NCI-H774 (cell line): ENCODE data around the gene GLIS1.

Source experiments
- DNase-seq: peaks from one replicate; lab custom pipeline; 2025; lab: John Stamatoyannopoulos, UW

Gene GLIS1

GRCh38 chr1:53718443-53718842 lies 20.5 kb downstream of the GLIS1 start:
- no peak for DNase-seq

- no peak for DNase-seq
Measured at GRCh38 chr1:53717025-53717804, 21.7 kb downstream of the GLIS1 start.

DNA sequence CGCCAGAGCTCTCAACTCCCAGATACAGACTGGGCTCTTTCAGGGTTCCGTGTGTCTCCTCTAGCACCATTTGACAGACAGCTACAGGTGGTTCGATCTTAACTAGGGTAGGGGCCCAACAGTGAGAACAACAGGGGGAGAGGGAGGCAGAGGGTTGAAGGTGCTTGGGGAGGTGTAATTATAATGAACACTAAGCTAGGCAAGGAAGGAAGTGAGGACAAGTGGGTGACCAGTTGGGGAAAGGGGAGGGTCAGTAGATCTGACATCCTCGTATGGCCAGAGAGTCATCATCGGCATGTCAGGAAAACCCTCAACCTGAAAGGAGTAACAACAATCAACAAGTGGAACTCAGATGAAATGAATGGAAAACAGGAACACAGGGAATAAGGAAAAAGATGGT lies 22.8 kb downstream of the GLIS1 start:
- no peak for DNase-seq

GRCh38 chr1:53715478-53715877 lies 23.5 kb downstream of the GLIS1 start:
- no peak for DNase-seq

DNA sequence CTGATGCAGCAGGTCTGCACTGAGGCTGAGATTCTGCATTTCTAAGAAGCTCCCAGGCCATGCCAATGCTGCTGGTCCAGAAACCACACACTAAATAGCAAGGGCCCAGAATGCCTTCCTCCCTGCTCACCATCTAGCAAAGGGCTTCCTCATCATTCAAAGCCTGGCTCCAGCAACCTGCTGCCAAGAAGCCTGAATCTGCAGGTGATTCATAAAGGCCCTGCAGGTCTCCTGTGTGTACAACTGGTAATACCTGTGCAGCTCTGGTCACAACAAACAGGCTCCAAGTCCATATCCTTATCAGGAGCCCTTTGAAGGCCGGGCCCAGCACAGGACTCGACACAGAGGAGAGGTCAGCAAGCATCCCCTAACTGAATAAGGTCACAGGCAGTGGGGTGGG lies 26.7 kb downstream of the GLIS1 start:
- no peak for DNase-seq

- no peak for DNase-seq
Measured at GRCh38 chr1:53710584-53710983, 28.4 kb downstream of the GLIS1 start.

DNA sequence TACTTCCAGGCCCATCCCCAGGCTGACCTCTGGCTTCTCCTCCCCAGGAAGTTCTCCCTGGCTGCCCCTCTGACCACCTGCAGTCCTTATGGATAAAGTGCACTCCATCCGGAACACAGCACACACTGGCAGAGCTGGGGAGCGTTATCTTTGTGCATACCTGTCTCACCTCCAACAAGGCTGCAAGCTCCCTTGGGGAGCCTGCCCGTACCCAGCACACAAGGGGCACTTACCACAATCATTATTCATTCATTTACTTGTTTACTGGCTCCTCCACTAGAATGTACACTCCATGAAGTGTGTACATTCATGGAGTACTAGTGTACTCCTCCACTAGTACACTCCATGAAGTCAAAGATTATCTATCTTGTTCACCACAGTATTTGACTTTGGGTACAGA lies 30.3 kb downstream of the GLIS1 start:
- no peak for DNase-seq

DNA sequence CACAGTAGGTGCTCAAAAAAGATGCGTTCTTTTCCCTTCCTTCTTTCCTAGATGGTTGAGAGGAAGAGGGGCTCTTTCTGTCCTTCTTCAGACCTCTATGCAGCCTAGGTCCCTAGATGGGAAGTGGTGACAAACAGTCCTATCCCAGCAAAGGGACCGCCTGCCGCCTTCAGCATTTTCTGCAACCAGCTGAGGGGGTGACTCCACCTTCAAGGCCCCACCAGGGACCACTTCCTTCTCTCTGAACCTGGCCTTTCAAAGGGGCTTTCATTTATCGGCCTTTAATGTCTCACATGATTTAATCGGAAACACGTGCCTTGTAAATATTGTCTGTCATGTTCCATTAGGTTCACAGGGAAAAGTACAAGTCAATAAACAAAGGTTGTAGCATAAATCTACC lies 32.6 kb downstream of the GLIS1 start:
- no peak for DNase-seq

GRCh38 chr1:53705446-53706096 lies 33.4 kb downstream of the GLIS1 start:
- DNase-seq: no peak

DNA sequence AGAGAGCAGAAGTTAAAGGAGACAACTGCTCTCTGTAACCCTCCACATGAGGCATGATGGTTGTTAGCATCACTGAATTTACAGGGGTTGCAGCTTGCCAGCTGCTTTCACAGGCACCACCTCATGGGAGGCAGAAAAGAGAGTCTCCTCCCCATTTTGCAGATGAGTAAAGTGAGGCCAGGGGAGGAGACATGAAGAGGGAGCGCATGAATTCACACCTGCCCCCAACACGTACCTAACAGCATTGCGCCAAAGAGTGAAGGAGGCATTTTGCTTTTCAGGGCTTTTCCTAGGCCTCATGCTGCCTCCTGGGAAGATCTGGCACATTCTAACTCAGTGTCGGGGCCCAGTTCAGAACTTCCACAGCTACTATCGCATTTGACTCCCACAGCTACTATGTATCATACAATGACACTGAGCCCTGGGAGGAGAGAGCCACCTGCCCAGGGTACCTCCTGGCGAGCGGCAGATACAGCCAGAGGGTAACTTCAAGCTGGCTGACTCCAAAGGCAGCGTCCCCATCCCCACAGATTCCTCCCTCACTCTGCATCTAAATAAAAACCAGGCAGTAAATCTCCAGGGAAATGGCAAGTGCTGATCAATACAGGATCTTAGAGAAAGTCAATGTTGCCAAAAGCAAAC lies 34.0 kb downstream of the GLIS1 start:
- no peak for DNase-seq

DNA sequence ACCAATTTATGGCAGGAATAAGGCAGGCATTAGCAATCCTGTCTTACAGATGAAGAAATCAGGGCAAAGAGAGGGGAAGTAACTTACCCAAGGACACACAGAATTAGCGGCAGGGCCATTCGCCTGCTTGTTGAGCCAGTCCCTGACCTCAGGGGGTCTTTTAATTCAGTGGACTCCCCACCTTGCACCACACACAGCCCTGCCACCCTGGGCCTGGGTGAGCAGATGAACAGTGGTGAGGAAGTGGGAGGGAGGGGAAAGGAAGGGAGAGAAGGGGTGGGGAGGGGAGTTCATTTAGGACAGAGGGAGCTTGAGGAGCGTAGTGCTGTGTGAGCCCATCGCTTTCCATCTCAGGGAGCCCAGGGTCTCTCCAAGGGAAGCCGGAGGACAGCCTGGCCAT lies 34.7 kb downstream of the GLIS1 start:
- DNase-seq: no peak

DNA sequence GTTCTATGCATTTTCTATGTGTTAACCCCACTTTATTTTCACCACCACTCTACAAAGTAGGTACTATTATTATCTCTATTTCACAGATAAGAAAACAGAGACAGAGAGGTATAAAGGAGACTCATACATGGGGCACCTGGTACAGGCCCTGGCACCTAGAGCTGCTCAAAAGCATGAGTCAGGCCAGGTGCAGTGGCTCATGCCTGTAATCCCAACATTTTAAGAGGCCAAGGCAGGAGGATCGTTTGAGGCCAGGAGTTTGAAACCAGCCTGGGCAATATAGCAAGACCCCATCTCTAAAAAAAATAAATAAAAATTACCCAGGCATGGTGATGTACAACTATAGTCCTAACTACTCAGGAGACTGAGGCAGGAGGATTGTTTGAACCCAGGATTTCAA lies 35.8 kb downstream of the GLIS1 start:
- no peak for DNase-seq

DNA sequence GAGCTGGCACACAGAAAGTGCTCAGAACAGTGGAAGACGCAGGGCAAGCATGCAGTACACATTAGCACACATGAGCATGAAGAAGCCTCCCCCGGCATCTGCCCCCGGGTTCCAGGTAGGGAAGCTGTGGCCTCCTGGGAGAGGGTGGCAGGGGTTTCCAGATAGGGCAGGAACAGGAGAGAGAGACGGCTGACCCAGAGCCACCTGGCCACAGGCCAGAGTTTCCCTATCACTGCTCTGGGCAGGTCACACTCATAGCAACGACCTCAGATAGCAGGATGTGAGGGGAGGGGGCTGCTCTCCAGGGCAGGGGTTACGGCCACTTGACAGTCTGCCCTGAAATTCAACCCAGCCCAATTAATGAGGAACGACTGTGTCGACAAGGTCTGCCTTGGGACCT lies 36.6 kb downstream of the GLIS1 start:
- no peak for DNase-seq

DNA sequence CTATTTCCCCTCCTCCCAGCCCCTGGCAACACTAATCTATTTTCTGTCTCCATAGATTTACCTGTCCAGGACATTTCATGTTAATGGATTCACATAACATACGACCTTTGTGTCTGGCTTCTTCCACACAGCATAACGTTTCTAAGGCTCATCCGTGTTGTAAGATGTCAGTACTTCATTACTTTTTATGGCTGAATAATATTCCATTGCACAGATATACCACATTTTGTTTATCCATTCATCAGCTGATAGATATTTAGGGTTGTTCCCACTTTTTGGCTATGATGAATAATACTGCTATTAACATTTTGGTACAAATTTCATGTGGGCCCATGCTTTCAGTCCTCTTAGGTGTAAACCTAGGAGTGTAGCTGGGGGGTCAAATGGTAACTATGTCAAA lies 38.2 kb downstream of the GLIS1 start:
- DNase-seq: no peak

GRCh38 chr1:53699981-53700380 lies 39.0 kb downstream of the GLIS1 start:
- no peak for DNase-seq

GRCh38 chr1:53698384-53698980 lies 40.5 kb downstream of the GLIS1 start:
- no peak for DNase-seq

DNA sequence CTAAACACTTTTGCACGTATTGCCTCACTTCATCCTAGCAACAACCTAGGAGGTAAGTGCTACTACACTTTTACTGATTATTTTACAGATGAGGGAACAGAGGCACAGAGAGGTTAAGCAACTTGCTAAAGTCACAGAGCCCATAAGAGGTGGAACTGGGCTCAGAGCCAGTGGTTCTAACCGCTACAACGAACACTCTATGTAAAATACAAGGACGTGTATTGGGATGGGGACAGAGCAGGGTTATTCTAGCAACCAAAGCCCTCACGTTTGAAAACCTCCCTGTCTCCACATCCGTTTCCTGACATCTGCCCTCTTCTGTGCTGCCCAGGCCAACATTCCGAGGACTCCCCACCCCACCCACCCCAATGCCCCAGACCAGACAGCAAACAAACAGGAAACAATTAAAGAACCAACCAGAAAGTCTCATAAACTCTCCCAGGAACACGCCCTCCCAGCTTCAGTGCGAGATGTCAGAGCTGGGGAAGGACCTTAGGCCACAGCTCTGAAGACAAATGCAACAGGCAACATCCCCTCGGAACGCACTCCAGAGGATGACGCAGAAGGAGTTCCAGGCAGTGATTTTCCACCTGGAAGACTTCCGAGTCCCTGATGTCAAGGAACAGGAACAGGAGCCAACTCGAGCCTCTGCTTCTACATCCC lies 41.1 kb downstream of the GLIS1 start:
- no peak for DNase-seq

DNA sequence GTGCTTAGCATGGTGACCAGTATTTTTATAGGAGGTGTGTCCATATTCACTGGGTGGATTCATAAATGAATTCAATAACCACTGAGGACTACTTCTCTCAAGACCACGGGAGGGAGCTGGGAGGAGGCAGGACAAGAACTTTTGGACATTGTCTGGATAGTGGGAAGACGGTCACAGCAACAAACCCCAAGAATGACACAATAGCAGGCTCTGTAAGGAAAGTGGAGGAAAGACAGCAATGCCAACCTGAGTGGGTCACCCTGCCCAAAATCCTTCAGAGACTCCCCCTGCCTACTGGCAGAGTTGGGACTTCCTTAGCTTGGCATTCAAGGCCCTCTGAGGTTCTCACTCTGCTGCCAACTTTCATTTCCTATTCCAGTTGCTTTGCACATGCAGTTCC lies 42.0 kb downstream of the GLIS1 start:
- DNase-seq: no peak

GRCh38 chr1:53696571-53696970 lies 42.4 kb downstream of the GLIS1 start:
- no peak for DNase-seq

GRCh38 chr1:53696051-53696450 lies 42.9 kb downstream of the GLIS1 start:
- DNase-seq: no peak

- DNase-seq: no peak
Measured at GRCh38 chr1:53695116-53695515, 43.8 kb downstream of the GLIS1 start.

DNA sequence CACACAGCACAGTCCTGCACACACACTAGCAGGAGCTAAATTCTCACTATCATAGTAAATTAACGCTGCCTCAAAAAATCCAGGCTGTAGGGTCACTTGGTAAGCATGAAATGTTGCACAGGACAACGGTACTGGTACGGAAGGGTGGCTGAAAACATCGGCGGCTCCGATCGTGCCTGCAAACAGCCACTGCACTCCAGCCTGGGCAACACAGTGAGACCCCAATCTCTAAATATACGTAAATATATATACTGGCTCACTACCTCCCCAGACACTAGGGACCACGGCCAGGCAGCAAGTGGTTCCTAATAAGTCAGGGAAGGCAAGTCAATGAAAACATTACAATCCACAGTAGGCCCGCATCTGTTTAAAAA lies 44.3 kb downstream of the GLIS1 start:
- no peak for DNase-seq
